ENCODE results near the gene ZNF680. TPM values are rescaled to one million over a fixed set of nuclear protein-coding genes. Genes with fewer than 3 reads are reported as not detected.

ZNF680 gene
- total and polyA plus RNA-seq, 2 of the 4 experiments (the other 2 are of a cell fraction) = 1.5 to 3.9 TPM

DNA sequence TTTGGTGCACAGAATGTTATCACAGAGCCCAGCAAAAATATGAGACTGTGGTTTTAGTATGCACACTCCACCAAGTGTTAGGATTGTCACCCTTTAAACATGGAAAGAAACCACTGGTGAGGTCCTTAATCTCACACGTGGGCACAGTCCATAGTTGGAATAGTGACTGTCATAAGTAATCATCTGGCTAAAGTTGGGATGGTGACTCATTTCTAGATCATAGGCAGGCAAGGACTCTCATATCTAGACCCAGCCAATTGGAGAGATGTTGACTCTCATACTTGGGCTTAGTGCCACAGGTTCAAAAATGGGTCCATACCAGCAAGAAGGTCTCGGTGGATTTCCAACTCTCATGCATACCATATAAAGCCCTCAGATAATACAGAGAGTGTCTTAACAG, 39.6 kb upstream of the ZNF680 start:
- Histone ChIP-seq H4K91ac (ENCODE audit: insufficient read depth, low read depth, low read length) (no peak overlapping the region), H3K9ac (ENCODE audit: low read depth, low read length) (no peak overlapping the region), H2AFZ (replicated peaks; ENCODE audit: low read length, poor library complexity) (no peak overlapping the region), H3K27me3 (ENCODE audit: control insufficient read depth, insufficient read depth, low read length) (no peaks in the 10 kb centered on the region), H2BK20ac (ENCODE audit: low read depth, low read length) (no peak overlapping the region), H4K8ac (ENCODE audit: low read depth in 2 of 2, low read length in 2 of 2) (no peak overlapping the region), H3K4me2 (ENCODE audit: low read depth, low read length) (no peak overlapping the region), H3K23ac (ENCODE audit: low read depth, low read length) (no peak overlapping the region), H3K79me1 (ENCODE audit: low read depth in 1 of 2, low read length in 2 of 2) (no peaks in the 10 kb centered on the region), H2AK5ac (ENCODE audit: low read depth, low read length) (no peak overlapping the region), H3K56ac (ENCODE audit: extremely low read depth, insufficient read depth, low read length) (no peak overlapping the region), H3K9me1 (ENCODE audit: insufficient read depth, low read length) (no peaks in the 10 kb centered on the region), H3K18ac (ENCODE audit: low read depth, low read length) (no peak overlapping the region), H3K27ac (ENCODE audit: insufficient read depth, low read length) (no peak overlapping the region), H2BK5ac (ENCODE audit: low read depth, low read length, poor library complexity, severe bottlenecking) (no peak overlapping the region), H3K4me1 (ENCODE audit: control insufficient read depth, insufficient read depth, low read length) (no peaks in the 10 kb centered on the region), H3K9me3 (ENCODE audit: control insufficient read depth, insufficient read depth, low read length) (0 out of 2 replicates have a peak, but pooled peaks cover 4% of the 10 kb centered on the region), H2BK120ac (ENCODE audit: low read depth, low read length) (no peak overlapping the region), H2BK15ac (ENCODE audit: low read depth, low read length) (no peak overlapping the region), H3K4ac (ENCODE audit: low read depth, low read length) (no peak overlapping the region), H4K5ac (ENCODE audit: low read depth, low read length) (no peak overlapping the region), H4K20me1 (ENCODE audit: insufficient read depth, low read length) (no peaks in the 10 kb centered on the region), H3K36me3 (ENCODE audit: control insufficient read depth, insufficient read depth, low read length) (no peaks in the 10 kb centered on the region), H2AK9ac (replicated peaks; ENCODE audit: low read depth, low read length, poor library complexity) (no peak overlapping the region), H3K4me3 (ENCODE audit: insufficient read depth, low read depth, low read length) (no peak overlapping the region), H3K14ac (replicated peaks; ENCODE audit: low read depth, low read length) (no peak overlapping the region)
- in situ Hi-C loops (cut with MboI; ENCODE audit: low sequenced_read_pairs) = no loop called here
- ChIA-PET CTCF (no interaction called here), POLR2A (ENCODE audit: unreplicated experiment) (no interaction called here)
- no TSS peak for BruUV-seq (replicated peaks)
- DNase-seq = peak; percentile 39
- dilution Hi-C loops (cut with HindIII; ENCODE audit: low sequenced_read_pairs, unreplicated experiment) = no loop called here
- TF ChIP-seq MXI1 (IDR thresholded peaks at IDR 0.05; ENCODE audit: borderline replicate concordance, low read depth, low read length) (no peak), RFX5 (IDR thresholded peaks at IDR 0.05; ENCODE audit: low read depth, low read length) (no peak), CEBPB (IDR thresholded peaks at IDR 0.05; ENCODE audit: low read depth, low read length) (no peak), RAD21 (IDR thresholded peaks at IDR 0.05; ENCODE audit: low read length) (no peak), NFE2L2 (IDR thresholded peaks at IDR 0.05; ENCODE audit: low read depth, low read length) (no peak), FOS (IDR thresholded peaks at IDR 0.05; ENCODE audit: low read depth, low read length) (no peak), MAZ (IDR thresholded peaks at IDR 0.05; ENCODE audit: borderline replicate concordance, low read depth, low read length) (no peak), POLR2A (IDR thresholded peaks at IDR 0.05; ENCODE audit: low read depth, low read length) (no peak), BHLHE40 (IDR thresholded peaks at IDR 0.05; ENCODE audit: low read depth, low read length) (no peak), RCOR1 (IDR thresholded peaks at IDR 0.05; ENCODE audit: insufficient replicate concordance, low read length) (no peak), CHD1 (IDR thresholded peaks at IDR 0.05; ENCODE audit: low read depth, low read length) (no peak)
- TF ChIP-seq, protein P1, sequence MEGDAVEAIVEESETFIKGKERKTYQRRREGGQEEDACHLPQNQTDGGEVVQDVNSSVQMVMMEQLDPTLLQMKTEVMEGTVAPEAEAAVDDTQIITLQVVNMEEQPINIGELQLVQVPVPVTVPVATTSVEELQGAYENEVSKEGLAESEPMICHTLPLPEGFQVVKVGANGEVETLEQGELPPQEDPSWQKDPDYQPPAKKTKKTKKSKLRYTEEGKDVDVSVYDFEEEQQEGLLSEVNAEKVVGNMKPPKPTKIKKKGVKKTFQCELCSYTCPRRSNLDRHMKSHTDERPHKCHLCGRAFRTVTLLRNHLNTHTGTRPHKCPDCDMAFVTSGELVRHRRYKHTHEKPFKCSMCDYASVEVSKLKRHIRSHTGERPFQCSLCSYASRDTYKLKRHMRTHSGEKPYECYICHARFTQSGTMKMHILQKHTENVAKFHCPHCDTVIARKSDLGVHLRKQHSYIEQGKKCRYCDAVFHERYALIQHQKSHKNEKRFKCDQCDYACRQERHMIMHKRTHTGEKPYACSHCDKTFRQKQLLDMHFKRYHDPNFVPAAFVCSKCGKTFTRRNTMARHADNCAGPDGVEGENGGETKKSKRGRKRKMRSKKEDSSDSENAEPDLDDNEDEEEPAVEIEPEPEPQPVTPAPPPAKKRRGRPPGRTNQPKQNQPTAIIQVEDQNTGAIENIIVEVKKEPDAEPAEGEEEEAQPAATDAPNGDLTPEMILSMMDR (conservative IDR thresholded peaks at IDR 0.05; ENCODE audit: low read depth, low read length) = no peak
- TF ChIP-seq, protein P2, sequence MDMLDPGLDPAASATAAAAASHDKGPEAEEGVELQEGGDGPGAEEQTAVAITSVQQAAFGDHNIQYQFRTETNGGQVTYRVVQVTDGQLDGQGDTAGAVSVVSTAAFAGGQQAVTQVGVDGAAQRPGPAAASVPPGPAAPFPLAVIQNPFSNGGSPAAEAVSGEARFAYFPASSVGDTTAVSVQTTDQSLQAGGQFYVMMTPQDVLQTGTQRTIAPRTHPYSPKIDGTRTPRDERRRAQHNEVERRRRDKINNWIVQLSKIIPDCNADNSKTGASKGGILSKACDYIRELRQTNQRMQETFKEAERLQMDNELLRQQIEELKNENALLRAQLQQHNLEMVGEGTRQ (IDR thresholded peaks at IDR 0.05; ENCODE audit: low read depth, low read length) = no peak
- TF ChIP-seq, protein P3, sequence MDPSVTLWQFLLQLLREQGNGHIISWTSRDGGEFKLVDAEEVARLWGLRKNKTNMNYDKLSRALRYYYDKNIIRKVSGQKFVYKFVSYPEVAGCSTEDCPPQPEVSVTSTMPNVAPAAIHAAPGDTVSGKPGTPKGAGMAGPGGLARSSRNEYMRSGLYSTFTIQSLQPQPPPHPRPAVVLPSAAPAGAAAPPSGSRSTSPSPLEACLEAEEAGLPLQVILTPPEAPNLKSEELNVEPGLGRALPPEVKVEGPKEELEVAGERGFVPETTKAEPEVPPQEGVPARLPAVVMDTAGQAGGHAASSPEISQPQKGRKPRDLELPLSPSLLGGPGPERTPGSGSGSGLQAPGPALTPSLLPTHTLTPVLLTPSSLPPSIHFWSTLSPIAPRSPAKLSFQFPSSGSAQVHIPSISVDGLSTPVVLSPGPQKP (IDR thresholded peaks at IDR 0.05; ENCODE audit: borderline replicate concordance, low read depth, low read length) = no peak
- peak; percentile 59 for ATAC-seq (ENCODE audit: low read depth)
- intact Hi-C loops (cut with micrococcal nuclease) = no loop called here
- 20% methylated on average over 1 of the region's 2 CpGs; no CpG with 5 or more reads in 1 of the 2 experiments for WGBS, 2 experiments (ENCODE audit: extremely low coverage in 2 of 2, insufficient read length in 1 of 2)
